ENCODE results near the gene HAS3. TPM values are rescaled to one million over a fixed set of nuclear protein-coding genes. Genes with fewer than 3 reads are reported as not detected.
A peak's percentile ranks its signal among the peaks of the same experiment; 100 is the strongest.

Gene HAS3
- total RNA-seq, 2 donors from 2014 or later = 0.26 to 0.99 TPM

- intact Hi-C loops (cut with DNase I) = no loop called here
- 80 to 83% methylated on average over 2 of the region's 2 CpGs for WGBS, 2 donors
- H3K9me3 ChIP-seq = no peaks in the 10 kb centered on the region
- H3K4me3 ChIP-seq = no peak overlapping the region
- no peaks in the 10 kb centered on the region for H3K27me3 ChIP-seq
- H3K27ac ChIP-seq = no peak overlapping the region
- DNase-seq (no peak), ATAC-seq (no peak)
- no peak for TF ChIP-seq POLR2A (IDR thresholded peaks at IDR 0.05)
- TF ChIP-seq, protein P1, sequence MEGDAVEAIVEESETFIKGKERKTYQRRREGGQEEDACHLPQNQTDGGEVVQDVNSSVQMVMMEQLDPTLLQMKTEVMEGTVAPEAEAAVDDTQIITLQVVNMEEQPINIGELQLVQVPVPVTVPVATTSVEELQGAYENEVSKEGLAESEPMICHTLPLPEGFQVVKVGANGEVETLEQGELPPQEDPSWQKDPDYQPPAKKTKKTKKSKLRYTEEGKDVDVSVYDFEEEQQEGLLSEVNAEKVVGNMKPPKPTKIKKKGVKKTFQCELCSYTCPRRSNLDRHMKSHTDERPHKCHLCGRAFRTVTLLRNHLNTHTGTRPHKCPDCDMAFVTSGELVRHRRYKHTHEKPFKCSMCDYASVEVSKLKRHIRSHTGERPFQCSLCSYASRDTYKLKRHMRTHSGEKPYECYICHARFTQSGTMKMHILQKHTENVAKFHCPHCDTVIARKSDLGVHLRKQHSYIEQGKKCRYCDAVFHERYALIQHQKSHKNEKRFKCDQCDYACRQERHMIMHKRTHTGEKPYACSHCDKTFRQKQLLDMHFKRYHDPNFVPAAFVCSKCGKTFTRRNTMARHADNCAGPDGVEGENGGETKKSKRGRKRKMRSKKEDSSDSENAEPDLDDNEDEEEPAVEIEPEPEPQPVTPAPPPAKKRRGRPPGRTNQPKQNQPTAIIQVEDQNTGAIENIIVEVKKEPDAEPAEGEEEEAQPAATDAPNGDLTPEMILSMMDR (IDR thresholded peaks at IDR 0.05) = no peak
- no peaks in the 10 kb centered on the region for H3K36me3 ChIP-seq (replicated peaks in 1 of 2; ENCODE audit: insufficient read depth in 1 of 2, low read depth in 2 of 2)
- H3K4me1 ChIP-seq = peaks cover 7% of the 10 kb centered on the region
Observed at GRCh38 chr16:69084289-69084688, 21.2 kb upstream of the HAS3 start.

GRCh38 chr16:69085032-69085695, 20.3 kb upstream of the HAS3 start:
- ATAC-seq (no peak), DNase-seq (no peak)
- TF ChIP-seq, protein P1 (IDR thresholded peaks at IDR 0.05) = no peak
- TF ChIP-seq POLR2A (IDR thresholded peaks at IDR 0.05) = no peak
- WGBS, 2 donors = 68 to 80% methylated on average over 5 of the region's 5 CpGs
- Histone ChIP-seq H3K27me3 (no peaks in the 10 kb centered on the region), H3K36me3 (replicated peaks in 1 of 2; ENCODE audit: insufficient read depth in 1 of 2, low read depth in 2 of 2) (no peaks in the 10 kb centered on the region), H3K27ac (no peak overlapping the region), H3K4me1 (peaks cover 14% of the 10 kb centered on the region), H3K9me3 (no peaks in the 10 kb centered on the region), H3K4me3 (no peak overlapping the region)
- intact Hi-C loops (cut with DNase I) = no loop called here

GRCh38 chr16:69087161-69087581, 18.3 kb upstream of the HAS3 start:
- no peaks in the 10 kb centered on the region for H3K9me3 ChIP-seq
- 65 to 70% methylated on average over 3 of the region's 3 CpGs for WGBS, 2 donors
- ATAC-seq (no peak), DNase-seq (no peak)
- H3K27ac ChIP-seq = no peak overlapping the region
- no peak overlapping the region for H3K4me3 ChIP-seq
- peaks cover 14% of the 10 kb centered on the region for H3K4me1 ChIP-seq
- H3K27me3 ChIP-seq = no peaks in the 10 kb centered on the region
- TF ChIP-seq POLR2A (IDR thresholded peaks at IDR 0.05) = no peak
- TF ChIP-seq, protein P1 (IDR thresholded peaks at IDR 0.05) = no peak
- intact Hi-C loops (cut with DNase I) = no loop called here
- no peaks in the 10 kb centered on the region for H3K36me3 ChIP-seq (replicated peaks in 1 of 2; ENCODE audit: insufficient read depth in 1 of 2, low read depth in 2 of 2)

GRCh38 chr16:69088684-69089083, 16.8 kb upstream of the HAS3 start:
- peaks cover 14% of the 10 kb centered on the region for H3K4me1 ChIP-seq
- H3K36me3 ChIP-seq (replicated peaks in 1 of 2; ENCODE audit: insufficient read depth in 1 of 2, low read depth in 2 of 2) = no peaks in the 10 kb centered on the region
- H3K9me3 ChIP-seq = no peaks in the 10 kb centered on the region
- H3K4me3 ChIP-seq = no peak overlapping the region
- no peaks in the 10 kb centered on the region for H3K27me3 ChIP-seq
- intact Hi-C loops (cut with DNase I) = no loop called here
- DNase-seq = no peak
- TF ChIP-seq, protein P1 (IDR thresholded peaks at IDR 0.05) = no peak
- no peak for TF ChIP-seq POLR2A (IDR thresholded peaks at IDR 0.05)
- ATAC-seq = no peak
- 77 to 87% methylated on average over 4 of the region's 4 CpGs for WGBS, 2 donors
- H3K27ac ChIP-seq = peak overlapping the region in 2 of 4 donors; percentile 34 to 53

Measured in body of pancreas (tissue), 4 donors.